NB4 (cell line): Measurements from ENCODE around the gene AUTS2.

ENCODE experiments used
- CTCF ChIP-seq: IDR thresholded peaks from one replicate; pipeline ENCODE4 v1.5.1; 2012; ENCODE audit warnings: low read depth, low read length
- POLR2A ChIP-seq: IDR thresholded peaks from 2 replicates; pipeline ENCODE4 v1.6.1; 2011; ENCODE audit warnings: mild to moderate bottlenecking; ENCODE audit not compliant: insufficient read length; ENCODE audit errors: extremely low read depth

DNA sequence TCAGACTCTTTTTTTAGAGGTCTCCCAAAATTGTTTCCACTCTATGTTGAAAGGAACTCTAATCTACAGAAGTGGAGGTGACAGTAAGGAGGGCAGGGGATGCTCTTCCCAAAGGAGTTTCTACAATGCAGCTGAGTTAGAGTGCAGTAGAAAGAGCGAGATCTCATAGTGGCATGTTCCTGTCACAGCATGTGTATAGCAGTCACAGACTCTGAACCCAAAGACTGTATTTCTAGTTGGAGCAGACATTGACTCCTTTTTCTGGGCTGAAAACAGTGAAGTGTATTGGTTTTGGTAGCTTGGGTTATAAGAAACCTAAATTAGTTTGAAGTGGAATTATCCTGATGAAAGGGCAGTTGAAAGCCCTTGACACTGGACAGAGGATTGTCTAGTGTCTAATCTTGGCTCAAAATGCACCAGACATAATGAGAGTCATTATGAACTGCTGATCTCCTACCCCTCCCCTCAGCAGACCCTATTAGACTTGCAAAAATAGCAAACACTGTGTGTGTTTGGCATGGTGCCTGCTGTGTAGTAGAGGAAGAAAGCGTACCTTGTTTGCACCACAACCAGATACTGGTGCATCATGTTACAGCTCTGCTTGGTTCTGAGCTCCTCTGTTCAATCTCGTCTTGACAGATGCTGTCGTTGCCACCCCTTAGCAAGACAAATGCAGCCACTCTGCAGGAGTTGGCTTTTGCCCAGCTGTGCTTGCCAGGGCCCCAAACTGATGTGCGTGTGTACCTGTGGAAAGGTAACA, 336.0 kb downstream of the AUTS2 start:
- no peak for TF ChIP-seq CTCF
- TF ChIP-seq POLR2A, result no peak
